Stimulated activated naive B cell treated with anti-CD40 and anti-IgM and Interleukin-4, amounts not matched to agents 10 μg/mL and 1 μg/mL and 100 μg/mL, for 72 hours (primary cell): ENCODE results near the gene NID2.
A peak's percentile ranks its signal among the peaks of the same experiment; 100 is the strongest.

Source experiments
- ATAC-seq, 2 donors: fragments of 150-1000 bp; cut with Tn5 transposase; replicated peaks; 2 replicates each; pipeline ENCODE4 v1.10.0; 2021; ENCODE audit warnings: moderate library complexity in 1 of 2
- DNase-seq: peaks from one replicate; pipeline ENCODE4 v3.0.0; 2021
- H3K27ac Mint-ChIP-seq: one replicate; pipeline ENCODE4 v1.8.0; 2022; ENCODE audit warnings: mild to moderate bottlenecking, mixed read lengths
- H3K27me3 Mint-ChIP-seq, 2 donors: one replicate each; pipeline ENCODE4 v1.8.0; 2022; ENCODE audit warnings: mixed read lengths in 2 of 2
- H3K36me3 Mint-ChIP-seq, 2 donors: one replicate each; pipeline ENCODE4 v1.8.0; 2022; ENCODE audit warnings: mixed read lengths in 2 of 2, mild to moderate bottlenecking in 1 of 2
- H3K4me1 Mint-ChIP-seq, 2 donors: one replicate each; pipeline ENCODE4 v1.8.0; 2022; ENCODE audit warnings: mixed read lengths in 2 of 2, mild to moderate bottlenecking in 1 of 2
- H3K4me3 Mint-ChIP-seq, 2 donors: one replicate each; pipeline ENCODE4 v1.8.0; 2022; ENCODE audit warnings: mild to moderate bottlenecking in 2 of 2, mixed read lengths in 2 of 2, moderate library complexity in 1 of 2
- H3K9me3 Mint-ChIP-seq, 2 donors: one replicate each; pipeline ENCODE4 v1.8.0; 2022; ENCODE audit warnings: mixed read lengths in 2 of 2, mild to moderate bottlenecking in 1 of 2

The NID2 gene

GRCh38 chr14:51972566-51972965 is 96.3 kb downstream of the NID2 start:
- no peaks in the 10 kb centered on the region for H3K9me3 Mint-ChIP-seq
- H3K4me3 Mint-ChIP-seq: no peak overlapping the region
- DNase-seq (no peak), ATAC-seq (no peak)
- peaks cover 0 to 2% of the 10 kb centered on the region in 2 donors for H3K4me1 Mint-ChIP-seq
- no peaks in the 10 kb centered on the region for H3K27me3 Mint-ChIP-seq
- peaks cover 0 to 2% of the 10 kb centered on the region in 2 donors for H3K36me3 Mint-ChIP-seq
- no peak overlapping the region for H3K27ac Mint-ChIP-seq

- no peak for DNase-seq
- Mint-ChIP-seq H3K27ac (no peak overlapping the region), H3K27me3 (no peaks in the 10 kb centered on the region), H3K9me3 (no peaks in the 10 kb centered on the region), H3K36me3 (peaks cover 7 to 9% of the 10 kb centered on the region in 2 donors), H3K4me3 (no peak overlapping the region), H3K4me1 (peaks cover 0 to 5% of the 10 kb centered on the region in 2 donors)
- no peak for ATAC-seq
Observed at GRCh38 chr14:51969852-51970540, 98.9 kb downstream of the NID2 start.

GRCh38 chr14:51967521-51967920 is 101.3 kb downstream of the NID2 start:
- no peaks in the 10 kb centered on the region for H3K27me3 Mint-ChIP-seq
- no peak for DNase-seq
- H3K36me3 Mint-ChIP-seq: peaks cover 17 to 20% of the 10 kb centered on the region in 2 donors
- H3K27ac Mint-ChIP-seq: no peak overlapping the region
- ATAC-seq: no peak
- H3K9me3 Mint-ChIP-seq: no peaks in the 10 kb centered on the region
- H3K4me1 Mint-ChIP-seq: peaks cover 9 to 10% of the 10 kb centered on the region in 2 donors
- H3K4me3 Mint-ChIP-seq: no peak overlapping the region

GRCh38 chr14:51963286-51963685 is 105.6 kb downstream of the NID2 start:
- Mint-ChIP-seq H3K36me3 (peaks cover 45 to 56% of the 10 kb centered on the region in 2 donors), H3K4me3 (peak overlapping the region in 1 of 2 donors; percentile 56), H3K27ac (no peak overlapping the region), H3K27me3 (no peaks in the 10 kb centered on the region), H3K4me1 (peaks cover 19 to 21% of the 10 kb centered on the region in 2 donors), H3K9me3 (peaks cover 12 to 20% of the 10 kb centered on the region in 2 donors)
- no peak for DNase-seq
- ATAC-seq: no peak

- peaks cover 19 to 21% of the 10 kb centered on the region in 2 donors for H3K4me1 Mint-ChIP-seq
- DNase-seq (no peak), ATAC-seq (no peak)
- H3K27me3 Mint-ChIP-seq: no peaks in the 10 kb centered on the region
- H3K9me3 Mint-ChIP-seq: peaks cover 12 to 20% of the 10 kb centered on the region in 2 donors
- H3K36me3 Mint-ChIP-seq: peaks cover 50 to 61% of the 10 kb centered on the region in 2 donors
- no peak overlapping the region for H3K4me3 Mint-ChIP-seq
- no peak overlapping the region for H3K27ac Mint-ChIP-seq
Observed at GRCh38 chr14:51962711-51963110, 106.1 kb downstream of the NID2 start.

GRCh38 chr14:51960866-51961265 is 108.0 kb downstream of the NID2 start:
- no peak for DNase-seq
- ATAC-seq: no peak
- H3K4me3 Mint-ChIP-seq: no peak overlapping the region
- no peaks in the 10 kb centered on the region for H3K27me3 Mint-ChIP-seq
- H3K36me3 Mint-ChIP-seq: peaks cover 54 to 67% of the 10 kb centered on the region in 2 donors
- peaks cover 19 to 27% of the 10 kb centered on the region in 2 donors for H3K4me1 Mint-ChIP-seq
- no peak overlapping the region for H3K27ac Mint-ChIP-seq
- H3K9me3 Mint-ChIP-seq: peaks cover 18 to 27% of the 10 kb centered on the region in 2 donors

GRCh38 chr14:51959928-51960327 is 108.9 kb downstream of the NID2 start:
- Mint-ChIP-seq H3K4me3 (no peak overlapping the region), H3K36me3 (peaks cover 58 to 72% of the 10 kb centered on the region in 2 donors), H3K27ac (peak overlapping the region; percentile 72), H3K4me1 (peaks cover 16 to 27% of the 10 kb centered on the region in 2 donors), H3K27me3 (no peaks in the 10 kb centered on the region), H3K9me3 (peaks cover 18 to 27% of the 10 kb centered on the region in 2 donors)
- ATAC-seq (no peak), DNase-seq (no peak)

GRCh38 chr14:51957950-51958349 is 110.9 kb downstream of the NID2 start:
- no peak overlapping the region for H3K4me3 Mint-ChIP-seq
- H3K4me1 Mint-ChIP-seq: peaks cover 17 to 33% of the 10 kb centered on the region in 2 donors
- DNase-seq (no peak), ATAC-seq (no peak)
- peaks cover 18 to 27% of the 10 kb centered on the region in 2 donors for H3K9me3 Mint-ChIP-seq
- peaks cover 58 to 81% of the 10 kb centered on the region in 2 donors for H3K36me3 Mint-ChIP-seq
- no peak overlapping the region for H3K27ac Mint-ChIP-seq
- H3K27me3 Mint-ChIP-seq: no peaks in the 10 kb centered on the region
